OCI-LY7 (cell line): ENCODE results near the gene DVL2. TPM values are rescaled to one million over a fixed set of nuclear protein-coding genes. Genes with fewer than 3 reads are reported as not detected.

ENCODE experiments used
- BruUV-seq: library from RNA; stranded (reverse); fragments of 400-500 nt; replicated peaks from 2 replicates; lab custom pipeline; 2021; lab: Mats Ljungman, UMichigan
- CTCF ChIA-PET: fragments of 300-600 bp; sonication (Branson Sonifier 250); formaldehyde crosslinking; loops from one replicate; lab custom pipeline; 2022; ENCODE audit warnings: antibody characterized with exemption; ENCODE audit not compliant: unreplicated experiment; lab: Charles Lee
- POLR2A ChIA-PET: fragments of 300-600 bp; sonication (Branson Sonifier 250); formaldehyde crosslinking; loops from one replicate; lab custom pipeline; 2022; ENCODE audit warnings: antibody characterized with exemption; lab: Charles Lee
- DNase-seq: peaks from one replicate; pipeline ENCODE4 v3.0.0-alpha.2; 2015; ENCODE audit warnings: low spot score
- H2AFZ ChIP-seq: fragments of 200-600 bp; sonication (generic), shearing (Covaris generic); 2 replicates; pipeline ENCODE4 v1.6.1; 2014; ENCODE audit warnings: mild to moderate bottlenecking, antibody characterized with exemption, low read length, moderate library complexity
- H3K27ac ChIP-seq: fragments of 200-600 bp; sonication (generic); 2 replicates; pipeline ENCODE4 v1.5.1; 2014; ENCODE audit warnings: mixed run types, low read depth, mild to moderate bottlenecking, moderate library complexity, low read length, inconsistent platforms; ENCODE audit not compliant: poor library complexity, severe bottlenecking
- H3K36me3 ChIP-seq: fragments of 200-600 bp; sonication (generic); 2 replicates; pipeline ENCODE4 v1.6.1; 2014; ENCODE audit warnings: mild to moderate bottlenecking, antibody characterized with exemption, low read length, moderate library complexity, mixed read lengths; ENCODE audit not compliant: insufficient read depth
- H3K4me1 ChIP-seq: fragments of 200-600 bp; sonication (generic); 2 replicates; pipeline ENCODE4 v1.5.1; 2014; ENCODE audit warnings: mild to moderate bottlenecking, low read length; ENCODE audit not compliant: insufficient read depth, poor library complexity, severe bottlenecking
- H3K4me2 ChIP-seq: fragments of 200-600 bp; sonication (generic); 2 replicates; pipeline ENCODE4 v1.6.1; 2014; ENCODE audit warnings: mild to moderate bottlenecking, low read length
- H3K4me3 ChIP-seq: fragments of 200-600 bp; sonication (generic); 2 replicates; pipeline ENCODE4 v1.5.1; 2014; ENCODE audit warnings: mild to moderate bottlenecking, low read depth, low read length; ENCODE audit not compliant: poor library complexity, severe bottlenecking
- H3K79me2 ChIP-seq: fragments of 200-600 bp; sonication (generic); 2 replicates; pipeline ENCODE4 v1.6.1; 2016; ENCODE audit warnings: low read depth, mild to moderate bottlenecking, low read length, moderate library complexity, mixed read lengths; ENCODE audit not compliant: insufficient read depth
- H3K9me2 ChIP-seq: fragments of 200-600 bp; sonication (generic); 2 replicates; pipeline ENCODE4 v1.6.1; 2016; ENCODE audit warnings: mild to moderate bottlenecking, low read length, mixed read lengths; ENCODE audit not compliant: insufficient read depth
- H3K9me3 ChIP-seq: fragments of 200-600 bp; sonication (generic); 2 replicates; pipeline ENCODE4 v1.6.1; 2014; ENCODE audit warnings: mild to moderate bottlenecking, mixed run types, low read length, mixed read lengths
- H4K20me1 ChIP-seq: fragments of 200-600 bp; sonication (generic); 2 replicates; pipeline ENCODE4 v1.6.1; 2014; ENCODE audit warnings: mild to moderate bottlenecking, antibody characterized with exemption, low read length, moderate library complexity, mixed read lengths; ENCODE audit not compliant: insufficient read depth
- CTCF ChIP-seq: fragments of 200-600 bp; sonication (generic); conservative IDR thresholded peaks from 2 replicates; pipeline ENCODE4 v1.5.1; 2014; ENCODE audit warnings: mild to moderate bottlenecking, antibody characterized with exemption, low read length, moderate library complexity, mixed read lengths
- EZH2phosphoT487 ChIP-seq: fragments of 200-600 bp; sonication (generic); IDR thresholded peaks from 2 replicates; pipeline ENCODE4 v1.6.1; 2018; ENCODE audit warnings: low read depth, borderline replicate concordance, mild to moderate bottlenecking, mixed run types, antibody characterized with exemption, low read length, moderate library complexity, mixed read lengths
- intact Hi-C: fragments of 100-400 bp; cut with micrococcal nuclease; formaldehyde crosslinking; loops from one replicate; pipeline ENCODE4 v1.10.0; 2022; ENCODE audit not compliant: unreplicated experiment
- total RNA-seq, 2 experiments: library from RNA; depleted of rRNA in 1 of 2; stranded (reverse); fragments of >200 nt in 1 of 2; shearing (Covaris generic) in 1 of 2; gene quantifications; 2 replicates each; pipeline ENCODE4 v1.2.3, GENCODE V29; 2014 to 2022

DVL2 gene
- total RNA-seq, 2 experiments from 2014 or later, result 98.8 to 99.9 TPM

DNA sequence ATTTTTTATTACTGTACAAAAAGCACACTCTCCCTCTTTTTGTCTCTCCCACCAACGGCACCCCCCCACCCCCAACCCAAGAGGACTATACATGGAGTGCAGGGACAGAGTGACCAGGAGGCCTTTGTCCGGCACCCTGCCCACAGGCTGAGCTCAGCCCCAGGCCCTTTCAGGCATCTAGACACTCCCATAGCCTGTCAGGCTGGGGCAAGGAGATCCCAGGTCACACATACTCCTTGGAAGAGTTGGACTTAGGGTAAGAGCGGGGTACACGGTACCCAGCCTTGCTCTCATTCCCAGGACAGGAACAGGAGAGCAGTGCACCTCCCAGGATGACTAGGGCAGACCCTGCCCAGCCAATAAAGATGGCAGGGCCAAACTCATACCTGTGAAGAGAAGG, 25.8 kb upstream of the DVL2 start:
- Histone ChIP-seq H3K79me2 (no peaks in the 10 kb centered on the region), H3K4me1 (peaks cover 17% of the 10 kb centered on the region), H2AFZ (no peak overlapping the region), H3K4me3 (no peak overlapping the region), H3K36me3 (peaks cover 37% of the 10 kb centered on the region), H3K27ac (no peak overlapping the region), H3K9me2 (no peaks in the 10 kb centered on the region), H4K20me1 (no peaks in the 10 kb centered on the region), H3K4me2 (no peak overlapping the region), H3K9me3 (no peaks in the 10 kb centered on the region)
- no peak for TF ChIP-seq CTCF
- no peak for TF ChIP-seq EZH2phosphoT487
- POLR2A ChIA-PET, result no interaction called here
- no TSS peak for BruUV-seq
- DNase-seq, result no peak
- CTCF ChIA-PET, result no interaction called here
- intact Hi-C loops, result no loop called here

- no peaks in the 10 kb centered on the region for H3K9me2 ChIP-seq
- no peak overlapping the region for H3K4me2 ChIP-seq
- no TSS peak for BruUV-seq
- H3K79me2 ChIP-seq, result no peaks in the 10 kb centered on the region
- H2AFZ ChIP-seq, result no peak overlapping the region
- no peak overlapping the region for H3K4me3 ChIP-seq
- no peak overlapping the region for H3K27ac ChIP-seq
- no peak for DNase-seq
- H4K20me1 ChIP-seq, result no peaks in the 10 kb centered on the region
- peaks cover 17% of the 10 kb centered on the region for H3K4me1 ChIP-seq
- intact Hi-C loops, result no loop called here
- POLR2A ChIA-PET, result interaction anchor here (0.6 kb wide), 1 partner anchor 17 kb away, joined by 7 read pairs; no protein-coding TSS in a partner anchor
- TF ChIP-seq CTCF, result no peak
- no peak for TF ChIP-seq EZH2phosphoT487
- H3K9me3 ChIP-seq, result no peaks in the 10 kb centered on the region
- H3K36me3 ChIP-seq, result peaks cover 43% of the 10 kb centered on the region
- CTCF ChIA-PET, result no interaction called here
Measured at GRCh38 chr17:7259555-7259889, 25.2 kb upstream of the DVL2 start.

- Histone ChIP-seq H3K9me2 (no peaks in the 10 kb centered on the region), H3K79me2 (peaks cover 2% of the 10 kb centered on the region; the same call in 1 of the 2 replicates), H3K27ac (no peak overlapping the region), H3K36me3 (peaks cover 49% of the 10 kb centered on the region), H3K4me1 (peaks cover 17% of the 10 kb centered on the region), H3K9me3 (no peaks in the 10 kb centered on the region), H2AFZ (no peak overlapping the region), H3K4me2 (no peak overlapping the region), H4K20me1 (no peaks in the 10 kb centered on the region), H3K4me3 (no peak overlapping the region)
- no TSS peak for BruUV-seq
- no peak for DNase-seq
- TF ChIP-seq EZH2phosphoT487, result no peak
- TF ChIP-seq CTCF, result no peak
- CTCF ChIA-PET, result no interaction called here
- POLR2A ChIA-PET, result interaction anchor here (0.6 to 0.7 kb wide), 2 partner anchors 16 to 392 kb away, joined by 3 to 7 read pairs; no protein-coding TSS in a partner anchor
- intact Hi-C loops, result no loop called here
Measured at GRCh38 chr17:7258731-7259554, 24.6 kb upstream of the DVL2 start.
